COLO668 (cell line): ENCODE measurements around the gene SCN8A.

ENCODE experiments used
- DNase-seq: peaks from one replicate; lab custom pipeline; 2025; ENCODE audit not compliant: unreplicated experiment; lab: John Stamatoyannopoulos, UW

The SCN8A gene

DNA sequence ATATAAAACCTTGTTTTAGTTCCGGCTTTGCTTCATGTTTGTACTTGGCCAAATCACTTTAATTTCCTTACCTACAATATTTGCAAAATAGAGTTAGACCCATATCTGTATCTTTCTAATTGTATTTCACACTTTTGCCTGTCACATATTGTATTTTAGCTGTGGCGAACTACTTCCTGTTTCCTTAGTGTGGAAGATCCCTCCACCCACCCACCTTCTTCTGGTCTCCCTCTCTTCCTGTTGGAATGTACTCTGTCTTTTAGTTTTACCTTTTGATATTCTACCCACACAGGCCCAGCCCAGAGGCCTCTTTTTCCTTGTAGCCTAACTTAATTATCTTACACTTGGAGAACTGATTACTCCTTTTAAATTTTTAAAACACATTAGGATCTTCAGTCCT, 78.2 kb downstream of the SCN8A start:
- DNase-seq, result no peak

DNA sequence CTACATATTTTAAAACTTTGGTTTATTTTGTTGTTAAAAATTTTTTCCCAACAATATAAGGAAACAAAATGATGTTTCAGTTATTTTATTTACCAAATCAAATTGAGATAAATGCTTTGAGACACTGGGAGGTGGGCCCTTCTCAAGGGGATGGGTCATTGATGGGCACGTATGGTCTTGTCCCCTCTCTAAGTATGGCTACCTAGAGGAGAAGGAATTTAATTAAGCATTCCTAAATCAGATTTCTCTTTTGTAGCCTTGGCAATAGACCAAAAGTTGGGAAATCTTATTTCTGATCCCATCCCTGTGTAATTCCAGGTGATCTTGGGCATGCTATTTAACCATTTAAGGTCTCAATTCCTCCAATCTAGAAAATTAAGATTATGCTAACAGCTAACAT, 79.0 kb downstream of the SCN8A start:
- DNase-seq, result no peak

DNA sequence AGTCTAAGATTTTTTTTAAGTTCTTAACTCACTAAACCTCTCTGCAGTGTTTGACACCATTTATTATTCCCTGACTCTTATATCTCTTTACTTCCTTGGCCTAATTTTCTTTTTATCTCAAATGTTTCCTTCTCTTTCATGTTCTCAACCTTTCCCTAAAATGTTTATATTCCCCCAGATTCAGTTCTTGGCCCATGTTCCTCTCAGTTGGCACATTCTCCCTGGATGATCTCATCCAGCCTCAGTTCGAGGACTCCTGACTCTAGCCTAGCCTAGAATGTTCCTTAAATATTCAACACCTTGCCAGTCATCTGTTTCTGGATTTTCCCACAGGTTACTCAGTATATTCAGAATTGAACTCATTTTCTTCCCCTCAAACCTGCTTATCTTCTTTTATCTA, 81.3 kb downstream of the SCN8A start:
- DNase-seq, result no peak

DNA sequence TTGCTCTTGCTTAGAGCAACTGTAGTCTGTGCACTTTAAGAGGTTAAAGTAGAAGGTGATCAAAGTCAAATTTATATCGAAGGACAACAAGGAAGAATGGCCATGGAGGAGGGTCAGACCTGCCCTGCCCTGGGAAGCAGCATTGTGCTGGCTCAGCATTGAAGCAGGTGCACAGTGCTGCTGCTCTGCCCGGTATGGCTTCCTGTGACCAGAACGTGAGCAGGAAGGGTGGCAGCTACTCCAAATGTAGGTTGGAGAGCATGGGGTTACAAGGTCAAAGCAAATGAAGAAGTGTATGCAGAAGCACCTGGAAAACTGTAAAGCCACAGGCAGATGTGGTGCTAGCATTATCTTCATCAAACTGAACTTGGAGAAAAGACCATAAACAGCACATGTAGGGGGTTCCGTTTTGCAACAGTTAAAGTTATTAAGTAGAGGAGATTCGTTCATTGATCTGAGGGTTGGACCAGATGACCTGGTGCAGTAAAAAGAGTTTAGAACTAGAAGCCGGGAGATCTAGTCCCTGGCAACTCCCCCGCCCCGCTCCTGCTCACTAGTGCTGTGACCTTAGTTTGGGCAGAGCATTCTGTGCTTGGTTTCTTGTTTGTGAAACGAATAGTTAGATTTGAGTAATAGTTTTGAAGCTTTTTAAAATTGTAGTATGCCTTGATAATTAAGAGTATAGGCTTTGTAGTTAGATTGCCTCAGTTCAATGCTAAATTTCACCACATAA, 84.2 kb downstream of the SCN8A start:
- DNase-seq, result peak; percentile 7

- no peak for DNase-seq
Measured at GRCh38 chr12:51676875-51677274, 85.8 kb downstream of the SCN8A start.

DNA sequence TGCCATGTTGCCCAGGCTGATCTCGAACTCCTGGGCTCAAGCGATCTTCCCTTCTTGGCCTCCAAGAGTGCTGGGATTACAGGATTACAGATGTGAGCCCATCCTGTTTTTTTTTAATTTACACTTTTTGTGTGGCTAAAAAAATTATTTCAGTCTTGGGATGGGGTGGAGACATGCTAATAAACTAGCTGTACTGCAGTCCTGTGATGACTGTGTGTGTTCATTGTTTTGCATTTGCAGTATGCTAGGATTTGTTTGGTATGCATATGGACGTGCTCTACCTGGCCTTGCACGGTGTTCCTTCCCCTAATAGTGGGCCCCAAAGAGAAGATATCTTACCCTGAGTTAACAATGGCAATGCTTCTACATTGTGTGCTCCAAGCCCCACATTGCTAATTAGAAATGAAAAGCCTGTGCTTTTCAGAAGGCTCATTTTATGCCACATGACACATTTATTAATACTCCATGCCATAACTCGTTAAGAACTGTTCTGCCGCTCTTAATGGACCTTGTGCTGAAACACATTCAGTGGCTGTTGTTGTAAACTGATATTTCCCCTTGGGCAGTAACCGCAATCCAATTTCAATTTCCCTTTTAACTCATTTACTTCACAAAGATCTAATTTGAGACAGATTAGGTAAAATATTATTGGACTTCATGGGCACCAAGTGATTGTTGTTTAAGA, 86.4 kb downstream of the SCN8A start:
- DNase-seq, result no peak

DNA sequence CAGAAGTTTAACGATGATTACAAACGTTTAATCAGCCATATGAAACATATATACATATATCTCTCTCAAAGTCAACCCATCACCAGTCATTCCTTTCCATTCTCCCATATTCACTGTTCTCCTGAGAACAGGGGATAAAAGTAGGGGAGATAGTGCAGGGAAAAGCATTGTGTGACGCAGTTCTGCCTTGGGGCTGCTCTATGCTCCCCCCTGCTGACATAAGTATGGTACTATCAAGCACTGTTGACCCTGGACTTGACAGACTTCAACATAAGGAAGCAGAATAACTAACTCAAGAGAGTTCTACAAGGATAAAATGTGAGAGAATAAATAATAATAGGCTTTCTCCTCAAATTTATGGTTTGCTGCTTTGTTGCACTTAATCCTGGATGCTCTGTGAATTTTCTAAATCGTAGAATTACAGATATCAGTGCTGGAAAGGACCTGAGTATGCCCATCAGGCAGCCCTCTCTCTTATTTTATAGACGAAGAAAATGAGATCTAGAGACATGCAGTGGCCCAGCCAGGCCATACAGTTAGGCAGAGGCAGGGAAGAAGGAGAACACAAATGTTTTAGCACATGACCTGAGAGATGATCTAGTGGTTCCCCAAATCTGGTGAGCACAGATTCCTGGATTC, 87.2 kb downstream of the SCN8A start:
- DNase-seq, result peak; percentile 17

- no peak for DNase-seq
Measured at GRCh38 chr12:51682981-51683380, 91.9 kb downstream of the SCN8A start.

GRCh38 chr12:51683763-51684357, 92.8 kb downstream of the SCN8A start:
- DNase-seq, result no peak

- no peak for DNase-seq
Measured at GRCh38 chr12:51686727-51687126, 95.7 kb downstream of the SCN8A start.

DNA sequence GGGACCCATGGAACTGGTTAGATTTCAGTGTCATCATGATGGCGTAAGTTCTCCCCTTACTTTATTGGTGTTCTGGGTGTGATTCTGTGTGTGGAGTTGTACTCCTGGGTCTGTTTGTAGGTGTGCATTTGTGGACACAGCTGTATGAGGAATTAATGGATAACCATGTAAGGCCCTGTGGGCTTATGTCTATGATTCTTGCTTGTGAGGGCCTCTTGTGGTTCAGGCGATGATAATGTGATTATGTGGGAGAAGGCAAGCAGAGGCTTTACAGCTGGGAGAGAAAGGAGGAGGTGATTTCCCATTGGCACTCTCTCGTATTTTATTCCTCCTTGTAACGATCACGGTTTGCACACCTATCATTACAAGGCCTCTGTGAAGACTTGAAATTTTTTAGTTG, 96.1 kb downstream of the SCN8A start:
- peak; percentile 41 for DNase-seq

- no peak for DNase-seq
Measured at GRCh38 chr12:51687614-51688013, 96.6 kb downstream of the SCN8A start.

- no peak for DNase-seq
Measured at GRCh38 chr12:51689983-51690382, 99.0 kb downstream of the SCN8A start.

GRCh38 chr12:51692016-51692415, 101.0 kb downstream of the SCN8A start:
- no peak for DNase-seq

- DNase-seq, result no peak
Measured at GRCh38 chr12:51693569-51693968, 102.5 kb downstream of the SCN8A start.

DNA sequence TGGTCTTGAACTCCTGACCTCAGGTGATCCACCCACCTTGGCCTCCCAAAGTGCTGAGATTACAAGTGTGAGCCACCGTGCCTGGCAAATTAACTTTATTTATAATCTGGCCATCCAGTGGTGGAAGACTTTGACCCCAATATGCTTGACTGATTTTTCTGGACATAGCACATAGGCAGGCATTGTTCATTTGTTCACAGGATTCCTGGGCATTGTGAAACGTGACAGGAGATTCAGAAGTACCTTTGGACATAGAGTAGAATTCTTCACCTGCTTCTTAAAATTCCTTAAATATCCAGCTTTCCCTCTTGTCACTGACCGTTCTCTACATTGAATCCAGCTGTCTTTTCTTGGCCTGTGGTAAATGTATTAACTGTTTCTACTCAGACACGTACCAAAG, 103.1 kb downstream of the SCN8A start:
- DNase-seq, result no peak

DNA sequence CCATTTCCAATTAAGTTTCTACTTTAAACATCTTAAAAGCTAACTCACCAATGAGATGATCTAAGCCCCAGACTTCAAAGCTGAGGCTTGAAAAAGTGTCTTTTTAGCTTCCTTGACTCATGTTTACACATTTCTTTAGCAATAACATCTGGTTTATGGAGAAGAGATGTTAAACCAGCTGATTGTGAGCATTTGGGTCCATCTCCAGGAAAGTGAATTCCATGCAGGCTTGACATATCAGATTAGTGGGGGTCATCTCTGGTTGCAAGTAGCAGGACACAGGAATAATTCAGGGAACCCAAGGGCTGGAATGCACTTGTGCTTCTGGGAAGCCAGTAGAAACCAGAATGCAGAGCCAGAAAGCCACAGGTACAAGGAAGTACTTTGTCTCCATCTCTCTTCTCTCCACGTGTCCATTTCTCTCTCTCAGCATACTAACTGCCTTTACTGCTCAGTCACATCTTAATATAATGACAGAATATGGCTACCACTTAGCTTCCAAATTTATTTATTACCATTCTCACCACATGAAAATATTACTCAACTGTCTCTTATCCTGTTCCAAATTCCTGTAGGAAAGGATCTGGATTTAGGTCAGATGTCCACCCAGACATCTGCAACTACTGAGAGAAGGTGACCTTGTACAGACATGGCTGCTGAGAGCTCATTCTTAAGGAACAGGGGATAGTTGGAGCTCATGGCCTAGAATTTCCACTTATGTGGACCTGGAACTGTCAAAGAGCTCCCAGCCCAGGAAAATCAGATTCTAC, 104.4 kb downstream of the SCN8A start:
- DNase-seq, result no peak

DNA sequence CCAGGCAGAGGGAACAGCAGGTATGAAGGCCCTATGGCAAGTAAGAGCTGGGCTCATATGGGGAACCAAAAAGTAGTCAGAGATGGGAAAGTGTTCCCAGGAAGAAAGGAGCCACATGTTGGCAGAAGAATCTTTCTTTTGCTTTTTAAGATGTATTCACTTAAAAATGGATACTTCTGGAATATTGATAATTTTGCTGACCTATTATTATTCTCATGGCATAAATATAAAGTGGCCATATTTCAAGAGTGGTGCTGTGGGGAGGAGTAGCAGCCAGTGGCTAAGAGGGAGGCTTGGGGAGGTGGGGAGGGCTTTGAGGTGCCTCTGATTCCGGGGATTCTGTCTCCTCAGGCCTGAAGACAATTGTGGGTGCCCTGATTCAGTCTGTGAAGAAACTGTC, 108.2 kb downstream of the SCN8A start:
- DNase-seq, result no peak

DNA sequence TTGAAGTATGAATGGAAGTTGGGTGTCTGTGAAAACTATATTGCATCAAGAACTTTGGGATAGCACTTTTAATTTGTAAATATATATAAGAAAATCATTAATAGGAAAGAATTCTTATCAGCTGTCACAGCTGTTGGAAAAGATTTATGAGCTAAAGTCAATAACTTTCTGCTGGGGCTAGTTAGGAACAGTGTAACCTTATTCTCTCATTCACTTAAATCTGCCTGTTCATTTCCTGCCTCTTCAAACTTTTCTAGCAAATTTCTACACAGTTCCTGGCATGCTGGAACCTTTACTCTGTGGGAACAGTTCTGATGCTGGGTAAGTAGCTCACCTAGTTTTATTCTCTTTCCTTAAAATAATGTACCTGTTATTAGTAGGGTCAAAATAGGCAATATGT, 109.9 kb downstream of the SCN8A start:
- DNase-seq, result no peak

DNA sequence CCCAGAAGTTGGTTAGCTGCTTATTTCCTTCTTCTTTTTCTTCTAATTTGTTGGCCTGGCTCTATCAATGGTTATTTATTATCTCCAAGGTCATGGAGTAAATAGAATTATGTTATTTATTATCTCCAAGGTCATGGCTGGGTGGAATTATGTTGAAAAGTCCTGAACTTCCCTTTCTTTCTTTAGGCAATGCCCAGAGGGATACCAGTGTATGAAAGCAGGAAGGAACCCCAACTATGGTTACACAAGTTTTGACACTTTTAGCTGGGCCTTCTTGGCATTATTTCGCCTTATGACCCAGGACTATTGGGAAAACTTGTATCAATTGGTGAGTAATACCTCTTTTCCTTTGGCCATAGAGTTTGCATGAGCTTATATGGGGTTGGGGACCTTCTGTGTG, 111.6 kb downstream of the SCN8A start:
- no peak for DNase-seq

- no peak for DNase-seq
Measured at GRCh38 chr12:51705450-51705849, 114.4 kb downstream of the SCN8A start.
